ENCODE data around the gene CD63. TPM values are rescaled to one million over a fixed set of nuclear protein-coding genes. Genes with fewer than 3 reads are reported as not detected.
A peak's percentile ranks its signal among the peaks of the same experiment; 100 is the strongest.

Gene CD63
- total and polyA plus RNA-seq, 12 donors: 565 to 2,861 (median 793) TPM

GRCh38 chr12:55742719-55743405, 14.1 kb upstream of the CD63 start, which contains the start of gene GDF11:
Gene GDF11, plus strand, starts transcription at chr12:55743122. Its CDS starts 195 bp downstream, at chr12:55743317.
- peaks cover 5 to 57% (median 40%) of the 10 kb centered on the region in 9 donors for H3K4me1 ChIP-seq
- peak within 1 kb of the TSS in 9 of 10 donors; percentile 25 to 71 (median 64) for H3K27ac ChIP-seq
- H3K27me3 ChIP-seq: peaks cover 0 to 11% (median 0%) of the 10 kb centered on the region in 7 donors
- ATAC-seq: peak; percentile 44 to 70 (median 59)
- TF ChIP-seq CTCF (IDR thresholded peaks at IDR 0.05): no peak
- 1 to 2% methylated on average over 17 to 44 of the region's 53 CpGs for WGBS, 2 donors
- H3K4me3 ChIP-seq: peak within 1 kb of the TSS; percentile 63 to 90 (median 72)
- DNase-seq: peak; percentile 79 to 83
- H3K9me3 ChIP-seq: no peaks in the 10 kb centered on the region
- no peaks in the 10 kb centered on the region for H3K36me3 ChIP-seq
- intact Hi-C loops (cut with DNase I): loop anchor here in 6 of 10 donors (2.0 to 10.0 kb wide), 7 partner anchors 52 to 372 kb away; partner anchors contain the start of genes DGKA (in 1 of the 6), ORMDL2 (in 1 of the 6), RPL41 (in 1 of the 6) and RPS26 (in 1 of the 6)

- Histone ChIP-seq H3K4me3 (peak overlapping the region in 7 of 10 donors; percentile 66 to 90 (median 73)), H3K9me3 (no peaks in the 10 kb centered on the region), H3K36me3 (no peaks in the 10 kb centered on the region), H3K27me3 (peaks cover 0 to 11% (median 0%) of the 10 kb centered on the region in 7 donors), H3K4me1 (peaks cover 8 to 57% (median 46%) of the 10 kb centered on the region in 9 donors), H3K27ac (peak overlapping the region in 5 of 10 donors; percentile 36 to 56 (median 51))
- WGBS, 2 donors: 18 to 31% methylated on average over 3 of the region's 3 CpGs
- DNase-seq: no peak
- intact Hi-C loops (cut with DNase I): loop anchor here in 7 of 10 donors (1.0 to 10.0 kb wide), 8 partner anchors 53 to 373 kb away; partner anchors contain the start of genes DGKA (in 1 of the 7), ORMDL2 (in 1 of the 7), RPL41 (in 1 of the 7) and RPS26 (in 1 of the 7)
- TF ChIP-seq CTCF (IDR thresholded peaks at IDR 0.05): no peak
- no peak for ATAC-seq
These were observed 13.3 kb upstream of the CD63 start for GRCh38 chr12:55741931-55742680.

- peak overlapping the region in 7 of 10 donors; percentile 47 to 65 (median 61) for H3K4me3 ChIP-seq
- intact Hi-C loops (cut with DNase I): loop anchor here in 8 of 10 donors (1.0 to 10.0 kb wide), 14 partner anchors 57 to 376 kb away; partner anchors contain the start of genes DGKA (in 1 of the 8), ORMDL2 (in 1 of the 8), RPL41 (in 1 of the 8) and RPS26 (in 1 of the 8)
- H3K4me1 ChIP-seq: peaks cover 8 to 33% (median 24%) of the 10 kb centered on the region in 9 donors
- ATAC-seq (no peak), DNase-seq (no peak)
- peak overlapping the region in 3 of 10 donors; percentile 51 to 76 (median 67) for H3K27ac ChIP-seq
- H3K9me3 ChIP-seq: no peaks in the 10 kb centered on the region
- peak in 1 of 9 donors; percentile 25 for TF ChIP-seq CTCF (IDR thresholded peaks at IDR 0.05)
- no peaks in the 10 kb centered on the region for H3K36me3 ChIP-seq
- peaks cover 0 to 6% (median 0%) of the 10 kb centered on the region in 7 donors for H3K27me3 ChIP-seq
- 81 to 89% methylated on average over 2 of the region's 2 CpGs for WGBS, 2 donors
These were observed 10.2 kb upstream of the CD63 start for GRCh38 chr12:55739025-55739378.
